ENCODE data around the gene SLC39A11.

DNA sequence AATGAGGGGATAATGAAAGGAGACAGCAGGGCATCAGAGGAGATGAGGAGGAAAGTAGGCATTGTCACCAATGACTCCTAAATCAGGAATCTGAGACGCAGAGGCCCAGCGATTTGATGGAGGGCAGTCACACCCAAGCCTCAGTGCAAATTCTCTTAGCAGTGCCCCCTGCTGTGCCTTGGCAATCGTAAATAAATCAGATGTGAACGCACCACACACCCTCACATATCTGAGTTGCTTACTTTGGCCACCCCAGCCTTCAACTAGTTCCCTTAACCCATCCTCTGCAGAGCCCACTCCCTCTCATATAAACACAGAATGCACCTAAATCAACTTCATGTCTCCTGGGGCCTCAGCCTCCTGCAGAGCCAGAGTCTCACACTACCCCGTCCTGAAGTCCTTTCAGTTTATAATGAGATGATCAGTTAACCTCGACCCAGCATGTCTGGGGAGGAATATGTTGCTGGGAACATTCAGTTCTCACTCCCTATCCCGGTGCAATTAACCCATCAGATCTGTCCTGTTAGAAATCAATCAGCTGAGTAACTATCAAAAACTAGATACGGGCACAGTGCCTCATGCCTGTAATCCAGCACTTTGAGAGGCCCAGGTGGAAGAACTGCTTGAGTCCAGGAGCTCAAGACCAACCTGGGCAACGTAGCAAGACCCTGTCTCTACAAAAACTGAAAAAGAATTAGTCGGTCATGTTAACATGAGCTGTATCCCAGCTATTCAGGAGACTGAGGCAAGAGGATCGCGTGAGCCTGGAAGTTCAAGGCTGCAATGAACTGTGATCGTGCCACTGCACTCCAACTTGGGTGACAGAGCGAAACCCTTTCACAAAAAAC is 78.4 kb downstream of the SLC39A11 start:
- TF ChIP-seq, protein P1, sequence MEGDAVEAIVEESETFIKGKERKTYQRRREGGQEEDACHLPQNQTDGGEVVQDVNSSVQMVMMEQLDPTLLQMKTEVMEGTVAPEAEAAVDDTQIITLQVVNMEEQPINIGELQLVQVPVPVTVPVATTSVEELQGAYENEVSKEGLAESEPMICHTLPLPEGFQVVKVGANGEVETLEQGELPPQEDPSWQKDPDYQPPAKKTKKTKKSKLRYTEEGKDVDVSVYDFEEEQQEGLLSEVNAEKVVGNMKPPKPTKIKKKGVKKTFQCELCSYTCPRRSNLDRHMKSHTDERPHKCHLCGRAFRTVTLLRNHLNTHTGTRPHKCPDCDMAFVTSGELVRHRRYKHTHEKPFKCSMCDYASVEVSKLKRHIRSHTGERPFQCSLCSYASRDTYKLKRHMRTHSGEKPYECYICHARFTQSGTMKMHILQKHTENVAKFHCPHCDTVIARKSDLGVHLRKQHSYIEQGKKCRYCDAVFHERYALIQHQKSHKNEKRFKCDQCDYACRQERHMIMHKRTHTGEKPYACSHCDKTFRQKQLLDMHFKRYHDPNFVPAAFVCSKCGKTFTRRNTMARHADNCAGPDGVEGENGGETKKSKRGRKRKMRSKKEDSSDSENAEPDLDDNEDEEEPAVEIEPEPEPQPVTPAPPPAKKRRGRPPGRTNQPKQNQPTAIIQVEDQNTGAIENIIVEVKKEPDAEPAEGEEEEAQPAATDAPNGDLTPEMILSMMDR (conservative IDR thresholded peaks at IDR 0.05 in 1 of 2, IDR thresholded peaks at IDR 0.05 in 1 of 2; ENCODE audit: extremely low read depth in 1 of 2, insufficient read depth in 1 of 2, low read depth in 1 of 2, low read length in 2 of 2) = no peak
- TF ChIP-seq EZH2 (IDR thresholded peaks at IDR 0.05; ENCODE audit: borderline replicate concordance, low read length) = no peak
